HG02840 (cell line): ENCODE measurements around the gene DNAH17.

Experiments
- ATAC-seq: cut with Tn5 transposase; IDR thresholded peaks from one replicate; pipeline ENCODE4 v1.9.1; 2021; ENCODE audit warnings: mild to moderate bottlenecking, moderate library complexity, moderate number of reproducible peaks; ENCODE audit not compliant: unreplicated experiment, low FRiP score

DNAH17 gene

GRCh38 chr17:78547035-78547434, 30.2 kb downstream of the DNAH17 start:
- ATAC-seq = no peak

- no peak for ATAC-seq
Measured at GRCh38 chr17:78546476-78546875, 30.7 kb downstream of the DNAH17 start.

- ATAC-seq = no peak
Measured at GRCh38 chr17:78544881-78545755, 32.1 kb downstream of the DNAH17 start.

DNA sequence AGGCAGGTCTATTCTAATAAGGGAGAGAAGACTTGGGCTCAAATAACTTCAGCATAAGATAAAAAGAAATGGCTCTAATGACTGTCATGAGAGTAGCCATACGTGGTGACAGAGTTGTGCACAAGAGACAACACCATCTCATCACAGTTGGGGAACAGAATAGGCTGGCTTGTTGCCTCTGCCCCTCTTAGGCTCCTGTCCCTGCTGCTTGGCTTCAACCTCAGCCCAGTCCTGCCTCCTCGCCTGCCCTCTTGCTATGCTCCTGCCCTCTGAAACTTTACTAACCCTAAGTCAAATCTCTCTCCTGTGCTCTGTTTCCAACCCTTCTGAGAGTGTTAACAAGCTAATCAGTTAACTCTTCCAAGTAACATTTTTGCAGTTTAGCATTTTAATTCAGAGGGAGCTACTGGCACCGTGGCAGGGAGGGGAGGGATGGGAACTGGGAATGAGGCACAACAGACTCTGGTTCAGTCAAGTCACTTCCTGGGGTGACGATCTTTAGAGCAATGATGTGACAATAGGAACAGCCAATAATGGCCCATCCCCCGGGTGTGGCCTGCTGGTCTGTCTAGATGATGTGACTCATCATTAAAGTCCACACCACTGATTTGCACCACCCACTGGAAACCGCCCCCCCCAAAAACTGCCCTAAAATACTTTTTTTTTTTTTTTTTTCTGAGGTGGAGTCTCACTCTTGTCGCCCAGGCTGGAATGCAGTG, 35.5 kb downstream of the DNAH17 start:
- ATAC-seq = no peak

GRCh38 chr17:78539781-78540180, 37.4 kb downstream of the DNAH17 start:
- no peak for ATAC-seq

- ATAC-seq = no peak
Measured at GRCh38 chr17:78538033-78538776, 39.0 kb downstream of the DNAH17 start.

GRCh38 chr17:78537217-78537860, 39.9 kb downstream of the DNAH17 start:
- ATAC-seq = no peak

GRCh38 chr17:78535273-78536197, 41.7 kb downstream of the DNAH17 start:
- no peak for ATAC-seq

GRCh38 chr17:78534492-78535272, 42.5 kb downstream of the DNAH17 start:
- no peak for ATAC-seq

GRCh38 chr17:78532922-78533640, 44.1 kb downstream of the DNAH17 start:
- no peak for ATAC-seq

DNA sequence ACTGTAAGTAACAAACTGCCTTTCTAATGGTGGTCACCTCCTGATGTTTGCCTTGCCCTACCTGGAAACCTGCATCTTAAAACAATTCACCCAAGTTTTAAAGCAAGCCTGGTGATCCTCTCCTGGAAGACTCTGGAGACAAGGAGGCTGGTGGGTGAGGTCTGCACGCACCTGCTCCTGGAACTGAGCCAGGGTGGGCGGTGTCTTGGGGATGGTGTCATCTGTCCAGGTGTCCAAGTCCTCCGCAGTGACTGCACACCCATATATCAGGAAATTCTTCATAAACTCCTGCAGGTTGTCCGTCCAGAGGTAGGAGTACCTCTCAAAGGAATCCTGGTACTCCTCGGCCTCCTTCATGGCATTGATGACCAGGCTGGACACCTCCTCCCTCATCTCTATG, 44.9 kb downstream of the DNAH17 start:
- no peak for ATAC-seq

GRCh38 chr17:78530675-78531074, 46.5 kb downstream of the DNAH17 start:
- no peak for ATAC-seq

DNA sequence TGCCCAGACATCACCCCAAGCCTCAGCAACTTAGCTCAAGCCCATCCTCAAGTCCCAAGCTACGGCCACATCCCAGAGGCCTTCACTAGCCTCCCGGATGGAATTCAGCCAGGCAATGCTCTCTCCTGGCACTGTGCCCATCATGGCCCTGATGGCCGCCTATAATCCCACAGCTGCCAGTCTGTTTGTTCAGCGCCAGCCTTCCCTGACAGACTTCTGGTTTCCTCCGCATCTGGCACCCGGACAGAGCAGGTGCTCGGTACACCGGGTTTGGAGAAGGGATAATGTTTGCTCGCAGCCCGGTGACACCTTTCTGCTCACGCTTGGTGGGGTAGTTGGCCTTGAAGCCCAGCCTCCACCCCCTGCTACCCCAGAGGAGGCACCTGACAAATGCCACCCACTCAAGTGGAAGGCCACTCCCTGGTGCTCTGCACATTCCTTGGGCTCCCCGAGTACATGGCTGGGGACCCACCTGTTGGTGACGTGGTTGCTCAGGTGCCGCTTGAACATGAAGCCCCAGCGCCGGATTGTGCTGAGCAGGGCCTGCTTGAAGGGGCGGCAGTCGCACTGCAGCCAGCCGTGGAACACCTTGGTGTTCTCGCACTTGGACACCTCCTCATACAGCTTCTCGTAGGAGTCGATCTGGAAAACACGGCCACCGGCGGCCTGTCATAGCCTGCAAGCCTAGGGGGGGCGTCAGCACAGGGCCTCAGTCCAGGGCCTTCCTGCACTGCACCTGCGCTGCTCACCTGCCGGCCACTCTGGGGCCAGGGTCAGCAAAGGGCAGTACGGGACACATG, 47.1 kb downstream of the DNAH17 start:
- ATAC-seq = no peak

- ATAC-seq = no peak
Measured at GRCh38 chr17:78529251-78529650, 47.9 kb downstream of the DNAH17 start.

DNA sequence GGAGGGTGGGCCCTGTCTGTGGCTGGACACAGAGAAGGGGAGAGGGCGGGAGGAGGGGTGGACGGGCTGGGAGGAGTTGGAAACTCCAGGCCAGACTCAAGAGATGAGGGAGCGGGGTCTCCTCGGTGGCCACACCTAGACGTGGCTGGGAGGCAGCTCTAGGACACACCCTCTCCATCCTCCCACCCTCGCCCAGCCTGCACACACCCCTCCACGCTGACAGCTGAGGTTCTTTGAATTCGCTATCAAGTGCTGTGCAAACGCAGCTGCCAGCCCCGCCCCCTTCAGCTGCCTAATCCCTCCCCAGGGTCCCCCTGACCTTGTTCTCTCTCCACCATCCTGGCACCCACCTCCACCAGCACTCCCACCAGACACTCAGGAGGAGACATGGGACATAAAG, 48.7 kb downstream of the DNAH17 start:
- ATAC-seq = no peak

DNA sequence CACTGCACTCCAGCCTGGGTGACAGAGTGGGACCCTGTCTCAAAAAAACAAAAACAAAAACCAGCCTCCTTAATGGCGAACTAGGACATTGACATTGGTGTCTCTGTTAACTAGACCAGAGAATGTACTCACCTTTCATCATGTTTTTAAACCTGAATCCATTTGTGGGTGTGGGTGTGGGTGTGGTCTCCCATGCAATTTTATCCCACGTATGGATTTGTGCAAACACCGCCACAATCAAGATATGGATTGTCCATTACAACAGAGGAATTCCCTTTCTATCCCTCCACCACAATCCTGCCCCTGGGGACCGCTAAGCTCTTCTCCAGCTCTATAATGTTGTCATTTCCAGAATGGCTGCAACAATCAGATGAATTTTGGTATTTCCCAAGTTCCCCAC, 49.9 kb downstream of the DNAH17 start:
- ATAC-seq = no peak

DNA sequence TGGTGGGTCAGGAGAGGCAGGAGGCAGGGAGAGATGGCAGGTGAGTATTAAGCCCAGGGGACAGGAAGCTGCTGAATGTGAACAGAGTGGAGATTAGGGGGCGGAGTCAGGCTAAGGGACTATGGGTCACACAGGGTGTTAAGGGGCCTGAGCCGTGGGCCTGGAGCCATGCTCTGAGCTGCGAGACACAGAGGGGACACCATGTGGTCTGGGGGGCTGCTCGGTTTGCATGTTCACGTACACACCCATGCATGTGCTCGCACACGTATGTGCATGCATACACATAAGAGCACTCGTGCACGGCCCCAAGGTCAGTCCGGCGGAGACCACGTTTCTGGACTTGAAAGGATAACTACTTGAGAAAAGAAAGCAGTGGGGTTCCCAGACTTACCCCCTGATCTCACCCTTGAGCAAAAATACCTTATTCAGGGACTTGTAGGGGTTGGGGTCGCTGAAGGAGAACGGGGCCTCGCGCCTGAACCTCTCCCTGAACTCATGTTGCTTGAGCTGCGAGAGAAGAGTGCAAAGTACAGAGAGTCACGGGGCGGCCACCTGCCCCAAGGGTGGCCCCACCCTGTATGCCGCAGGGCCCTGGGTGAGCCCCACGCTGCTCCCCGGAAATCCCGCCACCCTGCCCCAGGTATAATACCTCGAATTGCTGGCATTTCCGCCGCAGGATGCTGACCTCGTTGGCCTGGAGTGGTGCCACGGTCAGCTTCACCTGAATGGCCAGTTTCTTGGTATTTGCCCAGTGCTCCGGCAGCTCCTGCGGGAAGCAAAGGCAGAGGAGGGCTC, 50.8 kb downstream of the DNAH17 start:
- ATAC-seq = no peak
